ENCODE data around the gene PDXK.
A peak's percentile ranks its signal among the peaks of the same experiment; 100 is the strongest.
"Not testable (repeated sequence)": the region's sequence is repeated elsewhere in the genome, so short reads cannot be mapped to it uniquely, and the experiment has no call there.

Gene PDXK

GRCh38 chr21:43693981-43694380 is 24.9 kb upstream of the PDXK start:
- Mint-ChIP-seq H3K4me1 (no peaks in the 10 kb centered on the region), H3K36me3 (ENCODE audit: low read depth) (peaks cover 45% of the 10 kb centered on the region), H3K27me3 (ENCODE audit: low read depth) (peaks cover 8% of the 10 kb centered on the region), H3K4me3 (no peak overlapping the region), H3K27ac (no peak overlapping the region), H3K9me3 (no peaks in the 10 kb centered on the region)
- no peak for TF ChIP-seq CTCF (IDR thresholded peaks at IDR 0.05; ENCODE audit: unreplicated experiment in 3 of 3)

GRCh38 chr21:43694437-43695079 is 24.4 kb upstream of the PDXK start:
- no peaks in the 10 kb centered on the region for H3K9me3 Mint-ChIP-seq
- TF ChIP-seq CTCF (IDR thresholded peaks at IDR 0.05; ENCODE audit: unreplicated experiment in 3 of 3): no peak
- H3K27ac Mint-ChIP-seq: no peak overlapping the region
- peaks cover 8% of the 10 kb centered on the region for H3K27me3 Mint-ChIP-seq (ENCODE audit: low read depth)
- no peaks in the 10 kb centered on the region for H3K4me1 Mint-ChIP-seq
- H3K36me3 Mint-ChIP-seq (ENCODE audit: low read depth): peaks cover 45% of the 10 kb centered on the region
- no peak overlapping the region for H3K4me3 Mint-ChIP-seq

GRCh38 chr21:43696214-43696613 is 22.7 kb upstream of the PDXK start:
- no peak for TF ChIP-seq CTCF (IDR thresholded peaks at IDR 0.05; ENCODE audit: unreplicated experiment in 3 of 3)
- H3K27me3 Mint-ChIP-seq (ENCODE audit: low read depth): peaks cover 6% of the 10 kb centered on the region

GRCh38 chr21:43697758-43698643 is 20.9 kb upstream of the PDXK start:
- Mint-ChIP-seq H3K27ac (no peak overlapping the region), H3K36me3 (ENCODE audit: low read depth) (peaks cover 33% of the 10 kb centered on the region), H3K27me3 (ENCODE audit: low read depth) (peaks cover 6% of the 10 kb centered on the region), H3K4me1 (peaks cover 5% of the 10 kb centered on the region), H3K9me3 (no peaks in the 10 kb centered on the region), H3K4me3 (no peak overlapping the region)
- no peak for TF ChIP-seq CTCF (IDR thresholded peaks at IDR 0.05; ENCODE audit: unreplicated experiment in 3 of 3)

More at GRCh38 chr21:43696214-43696613, 22.7 kb upstream of the PDXK start:
- H3K36me3 Mint-ChIP-seq (ENCODE audit: low read depth): peaks cover 37% of the 10 kb centered on the region
- H3K4me3 Mint-ChIP-seq: no peak overlapping the region
- no peak overlapping the region for H3K27ac Mint-ChIP-seq
- no peaks in the 10 kb centered on the region for H3K4me1 Mint-ChIP-seq
- H3K9me3 Mint-ChIP-seq: no peaks in the 10 kb centered on the region

GRCh38 chr21:43699492-43699777 is 19.5 kb upstream of the PDXK start:
- not testable (repeated sequence) for H3K27me3 Mint-ChIP-seq (ENCODE audit: low read depth); H3K4me3 Mint-ChIP-seq; H3K9me3 Mint-ChIP-seq
- Mint-ChIP-seq H3K36me3 (ENCODE audit: low read depth) (peaks cover 23% of the 10 kb centered on the region), H3K27ac (peak overlapping the region in 1 of 3 experiments; percentile 27), H3K4me1 (peaks cover 11% of the 10 kb centered on the region)

GRCh38 chr21:43699933-43700599 is 18.9 kb upstream of the PDXK start:
- Mint-ChIP-seq H3K9me3 (no peaks in the 10 kb centered on the region), H3K4me1 (peaks cover 11% of the 10 kb centered on the region), H3K4me3 (no peak overlapping the region), H3K27me3 (ENCODE audit: low read depth) (peaks cover 3% of the 10 kb centered on the region), H3K27ac (peak overlapping the region in 1 of 3 experiments; percentile 27), H3K36me3 (ENCODE audit: low read depth) (peaks cover 20% of the 10 kb centered on the region)
- no peak for TF ChIP-seq CTCF (IDR thresholded peaks at IDR 0.05; ENCODE audit: unreplicated experiment in 3 of 3)

All from nephron (organoid).